ENCODE data around the gene DLGAP1.

DLGAP1 gene

DNA sequence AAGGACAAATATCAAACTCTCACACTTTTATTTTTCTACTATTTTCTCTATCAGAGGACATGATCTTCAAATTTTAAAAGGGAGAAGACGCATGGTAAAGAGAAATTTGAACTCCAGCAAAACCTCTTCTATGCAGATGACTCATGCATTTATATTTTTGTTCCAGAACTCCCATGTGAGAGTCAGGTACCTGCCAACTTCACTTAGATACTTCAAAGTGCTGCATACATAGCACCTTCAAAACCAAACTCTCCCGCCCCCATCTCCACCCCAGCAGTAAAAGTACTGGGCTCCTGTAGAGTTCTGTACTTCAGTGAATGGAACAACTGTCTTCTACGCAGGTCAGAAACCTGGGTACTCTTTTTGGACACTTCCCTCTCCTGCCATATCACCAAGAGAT lies 606.8 kb downstream of the DLGAP1 start:
- no peak for DNase-seq

DNA sequence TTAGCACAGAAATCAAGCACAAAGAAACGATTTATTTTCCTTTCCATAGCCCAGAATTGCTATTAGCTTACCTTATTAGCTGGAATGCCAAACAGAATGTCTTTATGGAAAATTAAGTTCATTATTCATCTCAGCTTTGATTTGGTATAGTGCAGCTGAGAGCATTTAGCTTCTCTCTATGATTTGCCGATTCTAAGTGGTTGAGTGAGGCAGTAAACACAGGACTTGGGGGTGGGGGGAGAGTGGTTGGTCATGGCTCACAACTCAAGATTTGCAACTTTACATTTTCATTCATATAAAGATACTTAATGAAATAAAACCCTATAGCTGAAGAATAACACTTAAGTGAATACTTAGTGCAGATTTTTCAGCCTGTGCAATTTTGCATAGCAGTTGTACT lies 609.9 kb downstream of the DLGAP1 start:
- no peak for DNase-seq

DNA sequence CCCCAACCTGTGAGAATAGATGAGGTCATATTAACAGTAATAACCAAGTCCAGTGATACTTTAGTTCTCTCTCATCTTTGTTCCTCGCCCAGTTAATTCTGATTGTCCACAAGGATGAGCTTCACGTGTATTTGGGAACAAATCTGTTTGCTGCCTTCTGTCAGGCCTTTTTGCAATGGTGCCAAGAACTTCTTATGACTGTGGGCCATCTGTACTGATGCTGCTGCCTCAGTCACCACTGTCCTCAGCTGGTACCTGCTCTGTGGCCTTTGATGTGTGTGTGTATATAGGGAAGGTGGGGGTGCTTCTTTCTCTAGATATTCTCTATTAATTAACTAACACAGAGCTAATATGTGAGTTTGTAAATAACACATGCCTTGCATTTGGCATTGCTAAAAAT lies 612.3 kb downstream of the DLGAP1 start:
- no peak for DNase-seq

DNA sequence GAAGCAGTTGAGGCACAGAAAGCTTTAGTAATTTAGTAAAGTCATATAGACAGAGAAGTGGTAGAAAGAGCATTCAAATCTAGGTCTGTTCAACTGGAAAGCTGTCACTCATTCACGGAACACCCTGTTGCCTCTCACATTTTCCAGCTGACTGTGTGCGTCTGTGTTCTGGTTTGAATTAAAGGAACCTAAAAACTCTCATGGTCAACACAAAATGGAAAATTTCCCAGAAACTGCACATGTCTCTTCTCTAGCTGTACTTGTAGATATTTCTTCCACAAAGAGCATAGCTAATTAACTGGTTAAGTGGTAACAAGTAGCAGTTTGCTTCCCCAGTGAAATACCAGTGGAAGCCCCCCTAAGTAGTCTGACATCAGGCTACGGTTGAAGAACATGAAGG lies 614.3 kb downstream of the DLGAP1 start:
- DNase-seq = no peak

DNA sequence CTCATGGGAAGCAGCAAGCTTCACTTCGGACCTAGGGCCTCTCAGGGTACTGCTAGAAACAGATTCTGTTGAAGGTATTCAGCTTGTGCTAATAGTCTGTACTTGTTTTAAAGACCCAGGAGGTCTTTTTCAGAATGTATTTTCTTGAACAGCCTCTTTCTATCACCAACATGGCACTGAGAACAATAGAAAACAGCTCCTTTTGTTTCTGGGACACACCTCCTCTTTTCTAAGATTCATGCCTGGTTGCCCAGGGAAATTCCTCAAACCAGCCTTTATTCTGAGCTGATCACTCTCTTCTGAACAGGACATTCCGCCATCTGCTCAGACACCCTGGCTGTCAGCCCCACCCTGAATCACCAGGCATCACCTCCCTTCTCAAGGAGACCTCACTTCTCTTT lies 615.5 kb downstream of the DLGAP1 start:
- no peak for DNase-seq

DNA sequence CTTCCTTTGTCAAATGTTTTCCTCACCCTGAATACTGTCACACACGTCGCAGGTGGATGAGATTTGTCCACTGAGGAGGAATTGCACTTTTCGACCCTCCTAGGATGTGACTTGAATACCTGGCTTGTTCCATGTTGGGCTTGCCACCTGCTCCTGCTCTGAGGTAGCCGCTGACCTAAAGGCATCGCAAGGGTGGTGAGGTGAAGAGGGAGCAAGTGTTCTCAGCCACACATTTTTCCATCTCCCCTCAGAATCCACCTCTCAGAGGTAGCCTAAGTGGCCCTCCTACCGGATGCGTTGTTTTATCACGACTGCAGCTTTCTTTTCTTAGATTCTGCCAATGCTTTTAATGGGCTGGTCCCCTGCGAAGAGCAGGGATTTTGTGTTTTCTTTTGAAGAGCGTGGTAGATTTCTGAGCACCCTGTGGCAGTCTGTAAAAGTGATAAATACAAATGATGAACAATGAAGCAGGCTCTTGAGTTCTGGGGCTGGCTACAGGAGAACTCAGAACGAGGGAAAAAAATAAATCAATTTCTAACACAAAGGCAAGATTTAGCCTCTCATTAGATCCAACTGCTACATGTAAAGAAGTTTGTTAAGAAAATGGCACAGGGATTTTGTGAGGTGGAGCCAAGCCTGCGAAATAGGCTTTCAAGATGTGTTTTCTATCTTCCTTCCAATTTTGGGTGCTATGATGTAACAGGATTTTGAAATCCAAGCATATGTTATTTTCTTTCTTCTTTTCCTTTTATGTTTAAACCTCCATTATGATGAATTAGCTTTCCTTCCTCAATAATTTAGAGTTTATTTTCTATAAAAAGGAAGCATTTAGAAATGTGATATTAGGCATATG lies 618.4 kb downstream of the DLGAP1 start:
- no peak for DNase-seq

DNA sequence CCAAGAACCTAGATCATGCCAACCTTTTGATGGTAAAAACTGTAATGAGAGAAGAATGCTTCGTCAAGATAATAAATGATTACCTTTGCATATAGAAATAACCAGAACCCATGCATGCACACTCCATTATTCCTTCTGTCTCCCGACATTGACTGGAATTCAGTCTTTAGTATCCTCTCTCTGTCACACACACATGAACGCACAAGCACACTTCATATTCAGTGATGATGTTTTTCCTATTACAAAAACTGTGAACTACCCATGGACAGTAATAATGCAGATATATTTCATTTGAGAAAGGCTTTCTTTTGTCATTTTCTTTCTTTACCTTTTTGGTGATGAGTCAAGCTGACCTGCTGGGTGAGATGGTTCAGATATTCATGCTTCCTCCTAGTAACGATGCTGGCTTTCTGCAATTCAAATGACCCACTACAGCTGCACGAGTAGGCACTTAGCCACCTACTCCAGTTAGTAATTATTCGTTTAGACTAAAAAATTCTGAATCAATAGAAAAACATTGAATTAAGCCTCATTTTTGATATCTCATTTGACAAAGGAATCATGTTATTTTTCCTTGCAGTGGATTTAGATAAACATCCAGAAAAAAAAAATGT lies 623.0 kb downstream of the DLGAP1 start:
- DNase-seq = no peak

DNA sequence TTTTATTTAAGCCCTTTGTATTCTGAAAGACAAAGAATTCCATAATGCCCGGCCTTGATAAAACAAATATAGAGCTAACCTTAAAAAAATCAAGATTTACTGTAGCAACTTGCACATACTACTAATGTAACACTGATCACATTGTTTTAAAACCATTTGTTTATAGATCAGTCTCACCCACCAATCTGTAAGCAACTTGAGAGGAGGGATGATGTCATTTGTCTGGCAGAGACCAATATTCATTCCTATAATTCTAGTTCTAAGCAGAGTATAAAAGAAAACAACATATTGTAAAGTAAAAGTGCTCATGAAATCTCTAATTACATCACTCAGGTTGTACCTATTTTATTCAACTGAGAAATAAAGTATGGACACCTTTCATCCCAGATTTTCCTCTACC lies 624.5 kb downstream of the DLGAP1 start:
- DNase-seq = no peak

DNA sequence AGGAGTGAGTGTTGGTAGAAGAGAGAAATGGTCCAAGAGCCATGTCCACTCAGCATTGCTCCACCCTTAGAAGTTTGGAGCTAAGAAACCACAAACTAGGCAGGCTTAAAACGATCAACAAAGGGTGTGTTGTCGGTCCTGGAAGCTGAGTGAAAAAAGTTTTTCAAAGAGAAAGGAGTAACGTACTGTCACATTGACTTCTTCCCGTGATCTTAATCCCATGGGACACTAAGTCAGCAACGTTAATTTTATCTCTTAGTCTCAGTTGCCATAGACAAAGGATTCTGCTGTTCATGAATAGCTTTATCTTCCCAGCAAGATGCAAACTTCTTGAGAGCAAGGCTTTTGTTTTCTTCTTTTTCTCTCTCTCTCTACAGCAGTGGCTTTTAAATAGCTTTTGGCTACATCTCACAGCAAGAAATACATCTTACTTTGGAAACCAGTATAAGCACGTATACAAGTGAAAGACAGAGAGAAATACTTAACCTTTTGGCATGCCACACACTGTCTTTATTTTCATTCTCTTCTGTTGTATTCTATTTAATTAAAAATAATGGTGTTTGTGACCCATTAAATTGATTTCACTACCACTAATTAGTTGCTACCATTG lies 627.8 kb downstream of the DLGAP1 start:
- no peak for DNase-seq

DNA sequence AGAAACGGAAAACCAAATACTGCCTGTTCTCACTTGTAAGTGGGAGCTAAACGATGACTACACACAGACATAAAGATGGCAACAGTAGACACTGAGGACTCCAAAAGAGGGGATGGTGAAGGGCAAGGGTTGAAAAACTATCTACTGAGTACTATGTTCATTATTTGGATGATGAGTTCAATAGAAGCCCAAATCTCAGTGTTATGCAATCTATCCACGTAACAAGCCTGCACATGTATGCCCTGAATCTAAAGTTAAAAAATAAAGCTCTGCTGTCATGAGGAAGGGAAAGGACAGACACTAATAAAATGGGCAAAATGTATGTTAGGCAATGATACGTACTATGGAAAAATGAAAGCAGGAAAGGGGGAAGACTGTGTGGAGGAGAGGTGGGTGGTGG lies 629.1 kb downstream of the DLGAP1 start:
- DNase-seq = no peak

DNA sequence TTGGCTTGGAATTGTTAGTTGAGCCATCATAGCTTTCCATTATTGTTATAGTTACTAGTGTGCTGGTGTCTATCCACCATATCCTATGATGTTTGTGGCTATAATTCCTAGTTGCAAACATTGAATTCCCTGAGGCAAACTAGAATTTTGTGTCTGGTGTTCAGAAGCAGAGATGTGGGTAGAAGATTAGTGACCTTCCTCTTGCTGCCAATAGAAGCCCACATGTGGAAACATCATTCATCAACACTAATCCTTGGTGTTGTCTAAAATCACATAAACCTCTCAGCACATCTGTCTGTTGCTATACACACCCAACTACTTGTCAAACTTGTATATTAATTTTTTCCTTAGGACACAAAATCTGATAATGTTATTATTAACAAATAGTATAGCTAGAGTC lies 631.0 kb downstream of the DLGAP1 start:
- no peak for DNase-seq

DNA sequence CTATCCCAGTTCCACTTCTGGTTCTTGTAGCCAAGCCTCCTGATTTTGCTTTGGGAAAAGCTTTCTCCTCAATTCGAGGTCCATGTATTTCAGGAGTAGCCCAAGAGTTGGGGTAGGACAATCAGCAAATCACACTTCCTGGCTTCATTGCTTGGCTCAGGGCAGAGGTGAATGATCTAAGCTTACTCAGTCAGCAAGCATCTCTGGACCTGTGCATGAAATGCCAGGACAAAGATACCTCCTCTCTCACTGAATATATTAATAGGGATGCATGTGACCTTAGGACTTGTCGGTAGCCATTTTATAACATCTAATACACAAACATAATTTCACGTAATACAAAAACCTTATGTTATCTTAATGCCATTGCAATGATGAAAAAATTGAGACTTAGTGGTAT lies 632.0 kb downstream of the DLGAP1 start:
- no peak for DNase-seq

DNA sequence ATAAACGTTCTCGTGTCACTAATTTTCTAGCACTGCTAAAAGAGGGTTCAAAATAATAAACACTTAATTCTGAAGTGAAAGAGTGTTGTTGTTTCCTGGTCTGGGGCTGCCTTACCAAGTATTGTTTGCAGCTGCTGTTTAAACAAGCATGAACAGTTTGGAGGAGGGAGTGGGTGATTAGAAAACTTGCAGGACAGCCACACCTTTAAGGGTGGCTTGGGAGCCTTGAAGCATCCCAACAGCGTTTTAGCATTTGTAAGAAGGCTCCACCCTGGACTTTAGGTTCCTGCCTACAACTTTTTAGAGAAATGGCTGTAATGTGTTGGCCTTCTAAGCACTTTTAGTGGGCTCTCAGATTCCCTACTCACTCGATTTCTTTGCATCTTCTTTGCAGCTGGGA lies 633.6 kb downstream of the DLGAP1 start:
- no peak for DNase-seq

DNA sequence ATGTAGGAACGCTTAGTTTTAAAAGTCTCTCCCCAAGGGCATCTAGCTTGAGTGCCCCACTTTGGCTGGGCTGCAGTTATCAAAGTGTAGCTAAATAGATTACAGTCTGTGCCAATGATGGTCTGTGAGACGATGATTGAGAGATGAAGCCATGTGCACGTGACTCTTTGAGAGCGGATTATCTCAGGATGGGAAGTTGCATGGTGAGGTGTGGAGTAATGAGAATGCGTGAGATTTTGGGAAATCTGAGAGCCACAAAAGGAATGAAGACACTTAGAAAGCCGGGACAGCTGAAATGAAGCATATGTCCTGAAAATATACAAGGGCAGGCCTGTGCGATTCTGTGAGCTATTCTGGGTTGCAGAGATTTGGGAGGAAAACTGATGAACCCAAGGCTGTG lies 635.1 kb downstream of the DLGAP1 start:
- no peak for DNase-seq

DNA sequence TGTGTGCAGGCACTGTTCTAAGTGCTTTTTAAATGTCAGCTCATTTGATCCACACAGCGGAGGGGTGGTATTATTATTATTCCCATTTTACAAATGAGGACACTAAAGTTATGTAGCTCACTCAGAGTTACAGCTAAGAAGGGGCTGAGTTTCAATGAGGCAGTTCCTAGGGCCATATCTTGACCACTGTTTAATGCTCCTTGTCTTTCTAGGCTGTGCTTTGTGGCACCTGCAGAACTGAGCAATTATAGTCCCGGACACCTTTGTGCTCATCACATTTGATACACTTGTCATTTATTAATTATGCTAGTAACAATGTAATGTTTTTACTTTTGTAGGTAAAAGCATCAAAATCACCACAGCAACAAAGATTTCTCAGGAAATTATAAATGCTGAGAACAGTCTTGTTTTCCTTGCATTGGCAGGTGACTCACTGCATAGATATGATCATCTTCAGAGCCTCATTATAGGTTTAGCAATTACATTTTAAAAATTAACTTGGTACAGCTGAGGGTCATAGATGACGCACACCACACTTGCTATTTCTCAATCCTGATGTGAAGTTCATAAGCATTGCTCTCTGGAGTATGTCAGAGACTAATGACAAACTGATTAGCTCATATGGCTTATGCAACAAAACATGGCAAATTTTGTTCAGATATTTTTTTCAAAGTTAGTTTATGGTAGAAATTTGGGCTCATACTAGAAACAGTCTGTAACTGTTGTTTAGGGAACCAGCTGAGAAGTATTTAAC lies 638.3 kb downstream of the DLGAP1 start:
- no peak for DNase-seq

DNA sequence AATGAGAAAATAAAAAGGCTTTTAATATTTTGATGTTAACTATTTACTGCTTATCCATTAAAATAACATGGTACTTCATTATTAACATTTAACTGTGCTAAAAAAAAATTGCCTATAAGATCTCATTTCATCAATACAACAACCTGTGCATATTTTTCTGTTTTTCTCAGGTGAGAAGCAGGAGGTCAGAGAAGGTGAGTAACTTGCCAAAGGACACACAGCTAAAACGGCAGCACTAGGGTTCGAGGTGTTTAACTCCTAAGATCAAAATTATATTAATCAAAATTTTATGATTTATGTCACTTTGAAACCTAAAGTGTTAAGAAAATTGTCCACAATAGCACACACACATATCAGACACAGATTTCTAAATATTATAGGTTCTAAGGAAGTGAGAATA lies 639.1 kb downstream of the DLGAP1 start:
- no peak for DNase-seq

DNA sequence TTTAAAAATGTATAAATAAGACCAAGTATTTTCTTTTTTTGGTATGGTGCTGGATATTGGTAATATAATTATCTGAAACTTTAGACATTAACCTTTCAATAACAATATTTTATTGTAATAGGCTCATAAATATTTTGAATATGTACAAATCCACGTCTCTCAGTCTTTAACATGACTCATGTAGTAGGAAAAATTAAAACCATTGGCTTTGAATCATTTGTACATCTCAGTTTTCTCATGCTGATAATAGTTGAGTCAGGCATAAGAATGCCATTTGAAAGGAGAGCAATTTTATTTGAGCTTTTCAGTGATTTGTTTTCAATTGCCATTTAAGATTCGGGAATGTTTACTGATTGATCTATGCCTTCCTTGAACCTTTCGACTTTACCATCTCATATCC lies 640.3 kb downstream of the DLGAP1 start:
- DNase-seq = no peak

DNA sequence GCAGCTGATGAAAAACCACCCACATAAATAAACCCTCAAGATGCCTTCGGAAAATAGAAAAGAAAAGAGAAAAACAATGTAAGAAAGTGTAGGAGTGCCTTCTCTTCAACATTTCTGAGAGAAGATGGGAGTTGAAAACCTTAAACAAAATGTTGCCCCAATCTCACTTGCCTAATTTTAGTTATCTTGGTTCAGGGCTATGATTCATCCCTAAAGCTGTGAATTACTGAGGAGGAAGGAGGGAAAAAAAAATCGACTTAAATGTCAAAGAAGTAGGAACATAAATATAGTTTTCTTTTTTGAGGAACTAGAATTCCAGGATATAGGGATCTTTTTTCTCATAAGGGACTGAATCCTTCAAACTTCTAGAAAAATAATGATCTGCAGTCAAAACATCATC lies 644.8 kb downstream of the DLGAP1 start:
- DNase-seq = no peak

DNA sequence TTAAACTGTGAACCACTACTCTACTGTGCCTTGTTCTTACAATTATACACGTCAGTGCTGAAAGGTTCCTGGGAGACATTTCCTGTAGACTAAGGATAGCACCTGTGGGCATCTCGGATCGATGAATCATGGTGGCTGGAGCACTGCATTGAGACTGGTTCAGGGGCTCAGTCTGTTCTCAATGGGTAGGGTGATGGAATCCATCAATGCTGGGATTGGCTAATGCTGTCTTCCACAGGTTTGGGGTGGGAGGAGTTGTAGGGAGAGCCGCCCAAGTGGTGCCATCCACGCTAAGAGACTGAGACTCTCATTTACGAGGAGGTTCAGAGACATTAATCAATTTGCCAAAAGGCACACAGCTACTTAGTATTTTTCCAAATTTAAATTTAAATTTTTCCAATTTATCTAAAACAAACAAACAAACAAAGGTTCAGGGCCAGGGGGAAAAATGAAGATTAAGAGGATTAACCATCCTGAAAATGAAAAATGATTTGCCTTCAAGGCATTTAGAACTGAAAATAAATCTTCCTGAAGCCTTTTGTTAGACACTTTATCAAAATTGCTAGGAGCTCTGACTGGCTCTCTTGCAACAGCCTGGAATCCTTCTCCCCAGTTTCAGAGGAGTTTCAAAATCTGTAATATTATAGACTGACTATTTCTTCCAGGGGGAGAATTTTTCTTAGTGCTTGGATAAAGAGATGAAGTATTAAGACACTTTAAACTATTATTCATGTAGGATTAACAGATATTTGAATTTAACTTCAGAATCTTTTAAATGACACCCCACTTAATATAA lies 645.9 kb downstream of the DLGAP1 start:
- no peak for DNase-seq

DNA sequence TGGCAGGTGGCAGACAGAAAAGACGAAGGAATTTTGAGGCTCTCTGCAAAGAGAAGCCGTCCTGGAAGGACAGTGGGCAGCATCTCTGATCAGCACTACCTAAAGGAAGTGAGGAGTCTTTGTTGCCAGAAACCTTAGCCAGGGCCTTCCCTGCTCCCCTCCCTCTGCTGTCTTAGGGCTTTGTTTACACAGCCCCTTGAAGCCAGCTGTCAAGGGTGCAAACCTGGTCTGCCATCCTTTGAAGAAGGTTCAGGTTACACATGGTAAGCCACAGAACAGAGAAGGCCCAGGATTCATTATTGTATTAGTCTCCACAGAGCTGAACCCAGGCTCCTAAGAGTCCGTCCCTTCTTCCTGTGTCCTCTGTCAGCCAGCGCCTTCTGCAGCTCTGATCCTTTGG lies 648.5 kb downstream of the DLGAP1 start:
- DNase-seq = no peak

DNA sequence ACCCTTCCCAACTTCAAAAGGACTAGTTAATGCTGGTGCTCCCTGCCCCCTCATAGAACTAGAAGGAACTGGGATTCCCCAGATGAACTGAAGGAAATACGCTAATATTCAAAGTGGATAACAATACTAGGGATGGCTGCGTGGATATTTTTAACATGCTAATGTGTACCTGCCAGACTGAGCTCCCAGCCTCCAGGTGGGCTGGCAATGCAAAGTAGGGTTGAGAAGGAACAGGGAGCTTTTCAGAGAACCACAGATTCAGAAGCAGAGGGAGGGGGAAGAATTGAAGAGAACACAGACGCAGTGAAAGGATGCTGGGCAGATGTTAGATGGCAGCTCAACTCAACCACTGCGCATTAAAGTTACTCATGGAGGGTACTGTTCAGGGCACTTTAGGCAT lies 650.8 kb downstream of the DLGAP1 start:
- no peak for DNase-seq

DNA sequence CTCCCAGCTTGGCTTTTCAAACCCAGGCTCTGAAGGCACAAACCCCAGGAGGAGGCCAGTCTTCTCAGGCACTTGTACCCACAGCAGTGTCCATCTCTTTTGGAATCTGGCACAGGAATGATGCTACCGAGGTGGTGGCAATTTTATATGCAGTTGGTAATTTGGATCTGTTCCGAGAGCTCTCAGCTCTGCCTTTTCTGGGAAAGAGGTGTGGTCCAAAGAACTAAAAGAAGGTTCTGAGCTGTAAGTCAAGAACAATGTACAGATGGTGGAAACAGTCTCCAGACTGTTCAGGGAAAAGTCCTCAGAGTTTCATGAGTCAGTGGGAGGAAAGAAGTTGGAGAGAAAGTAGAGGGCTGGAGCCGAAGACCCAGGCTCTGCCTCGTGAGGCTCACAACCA lies 651.8 kb downstream of the DLGAP1 start:
- no peak for DNase-seq

DNA sequence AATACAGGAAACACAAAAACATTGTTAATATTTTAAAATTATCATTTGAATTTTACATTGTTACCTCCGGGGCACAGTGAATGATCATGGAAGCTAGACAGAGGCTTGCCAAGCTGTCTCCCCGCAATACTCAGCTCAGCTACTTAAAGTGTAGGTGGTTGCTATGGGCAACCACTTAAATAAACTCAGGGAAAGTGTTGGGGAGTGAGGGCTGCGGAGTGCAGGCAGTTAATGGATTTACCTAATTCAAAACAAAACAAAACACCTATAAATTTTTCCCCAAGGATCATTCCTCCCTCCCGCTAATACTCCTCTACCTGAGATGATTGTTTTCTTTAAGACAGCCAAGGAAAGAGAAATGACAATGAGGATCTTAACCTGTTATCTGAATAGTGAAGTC lies 655.6 kb downstream of the DLGAP1 start:
- DNase-seq = no peak

Data from stimulated activated CD4-positive, alpha-beta T cell treated with anti-CD3 and anti-CD28 coated beads, Interleukin-4, amount 100 ng/mL, for 1 hour (primary cell).